ENCODE data around the gene S100A11. TPM values are rescaled to one million over a fixed set of nuclear protein-coding genes. Genes with fewer than 3 reads are reported as not detected.
A peak's percentile ranks its signal among the peaks of the same experiment; 100 is the strongest.

The S100A11 gene
- total RNA-seq, 1 experiment from 2014 or later, result 474 TPM

DNA sequence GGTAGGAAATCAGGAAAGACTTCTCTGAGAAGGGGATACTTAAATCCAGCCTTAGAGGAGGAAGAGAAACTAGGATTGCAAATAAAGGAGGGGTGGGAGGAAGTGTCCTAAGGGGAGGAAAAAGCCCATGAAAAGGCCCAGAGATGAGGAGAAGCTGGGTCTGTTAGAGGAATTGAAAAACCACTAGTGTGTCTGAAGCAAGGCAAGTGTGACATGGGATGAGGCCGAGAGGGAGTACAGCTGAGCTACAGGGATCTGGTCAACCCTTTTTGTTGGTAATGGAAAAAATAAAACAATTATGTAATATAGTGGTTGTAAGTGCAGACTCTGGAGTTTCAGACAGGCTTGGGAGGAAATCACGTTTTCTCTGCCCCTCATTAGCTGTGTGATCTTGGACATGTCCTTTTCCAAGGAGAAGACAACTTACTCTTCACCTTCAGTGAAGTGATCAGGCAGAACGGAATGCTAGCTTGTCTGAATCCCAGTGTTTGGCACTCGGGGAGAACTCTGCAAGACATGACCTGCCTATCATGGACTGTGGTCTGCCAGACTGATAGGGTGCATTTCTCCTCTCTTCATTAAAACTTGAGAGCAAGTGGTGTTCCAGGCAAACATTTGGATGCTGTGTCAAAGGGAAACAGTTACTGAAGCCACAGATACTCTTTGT, 35.7 kb downstream of the S100A11 start:
- no TSS peak for BruUV-seq (replicated peaks)
- no peak for TF ChIP-seq TCF7L2 (IDR thresholded peaks at IDR 0.05; ENCODE audit: low read depth, low read length)
- TF ChIP-seq, protein P1, sequence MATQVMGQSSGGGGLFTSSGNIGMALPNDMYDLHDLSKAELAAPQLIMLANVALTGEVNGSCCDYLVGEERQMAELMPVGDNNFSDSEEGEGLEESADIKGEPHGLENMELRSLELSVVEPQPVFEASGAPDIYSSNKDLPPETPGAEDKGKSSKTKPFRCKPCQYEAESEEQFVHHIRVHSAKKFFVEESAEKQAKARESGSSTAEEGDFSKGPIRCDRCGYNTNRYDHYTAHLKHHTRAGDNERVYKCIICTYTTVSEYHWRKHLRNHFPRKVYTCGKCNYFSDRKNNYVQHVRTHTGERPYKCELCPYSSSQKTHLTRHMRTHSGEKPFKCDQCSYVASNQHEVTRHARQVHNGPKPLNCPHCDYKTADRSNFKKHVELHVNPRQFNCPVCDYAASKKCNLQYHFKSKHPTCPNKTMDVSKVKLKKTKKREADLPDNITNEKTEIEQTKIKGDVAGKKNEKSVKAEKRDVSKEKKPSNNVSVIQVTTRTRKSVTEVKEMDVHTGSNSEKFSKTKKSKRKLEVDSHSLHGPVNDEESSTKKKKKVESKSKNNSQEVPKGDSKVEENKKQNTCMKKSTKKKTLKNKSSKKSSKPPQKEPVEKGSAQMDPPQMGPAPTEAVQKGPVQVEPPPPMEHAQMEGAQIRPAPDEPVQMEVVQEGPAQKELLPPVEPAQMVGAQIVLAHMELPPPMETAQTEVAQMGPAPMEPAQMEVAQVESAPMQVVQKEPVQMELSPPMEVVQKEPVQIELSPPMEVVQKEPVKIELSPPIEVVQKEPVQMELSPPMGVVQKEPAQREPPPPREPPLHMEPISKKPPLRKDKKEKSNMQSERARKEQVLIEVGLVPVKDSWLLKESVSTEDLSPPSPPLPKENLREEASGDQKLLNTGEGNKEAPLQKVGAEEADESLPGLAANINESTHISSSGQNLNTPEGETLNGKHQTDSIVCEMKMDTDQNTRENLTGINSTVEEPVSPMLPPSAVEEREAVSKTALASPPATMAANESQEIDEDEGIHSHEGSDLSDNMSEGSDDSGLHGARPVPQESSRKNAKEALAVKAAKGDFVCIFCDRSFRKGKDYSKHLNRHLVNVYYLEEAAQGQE (IDR thresholded peaks at IDR 0.05; ENCODE audit: insufficient read depth in 1 of 2, low read depth in 2 of 2, low read length in 1 of 2), result no peak
- TF ChIP-seq, protein P2, sequence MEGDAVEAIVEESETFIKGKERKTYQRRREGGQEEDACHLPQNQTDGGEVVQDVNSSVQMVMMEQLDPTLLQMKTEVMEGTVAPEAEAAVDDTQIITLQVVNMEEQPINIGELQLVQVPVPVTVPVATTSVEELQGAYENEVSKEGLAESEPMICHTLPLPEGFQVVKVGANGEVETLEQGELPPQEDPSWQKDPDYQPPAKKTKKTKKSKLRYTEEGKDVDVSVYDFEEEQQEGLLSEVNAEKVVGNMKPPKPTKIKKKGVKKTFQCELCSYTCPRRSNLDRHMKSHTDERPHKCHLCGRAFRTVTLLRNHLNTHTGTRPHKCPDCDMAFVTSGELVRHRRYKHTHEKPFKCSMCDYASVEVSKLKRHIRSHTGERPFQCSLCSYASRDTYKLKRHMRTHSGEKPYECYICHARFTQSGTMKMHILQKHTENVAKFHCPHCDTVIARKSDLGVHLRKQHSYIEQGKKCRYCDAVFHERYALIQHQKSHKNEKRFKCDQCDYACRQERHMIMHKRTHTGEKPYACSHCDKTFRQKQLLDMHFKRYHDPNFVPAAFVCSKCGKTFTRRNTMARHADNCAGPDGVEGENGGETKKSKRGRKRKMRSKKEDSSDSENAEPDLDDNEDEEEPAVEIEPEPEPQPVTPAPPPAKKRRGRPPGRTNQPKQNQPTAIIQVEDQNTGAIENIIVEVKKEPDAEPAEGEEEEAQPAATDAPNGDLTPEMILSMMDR (IDR thresholded peaks at IDR 0.05), result no peak
- TF ChIP-seq SIN3A (IDR thresholded peaks at IDR 0.05; ENCODE audit: borderline replicate concordance, insufficient read depth, low read depth, low read length), result no peak
- no peak for TF ChIP-seq POLR2AphosphoS5 (IDR thresholded peaks at IDR 0.05; ENCODE audit: low read depth, low read length)
- ChIA-PET CTCF (interaction anchor here (0.7 to 3.4 kb wide), 13 partner anchors 11 to 158 kb away, joined by 3 to 35 read pairs (median 4); partner anchors contain the start of gene THEM4), POLR2A (interaction anchor here (0.6 to 1.2 kb wide), 4 partner anchors 8 to 33 kb away, joined by 3 to 17 read pairs (median 4); partner anchors contain the start of gene S100A10)
- in situ Hi-C loops (cut with HindIII; ENCODE audit: low pct_unique_long_range_greater_than_20kb, low sequenced_read_pairs), result no loop called here
- Histone ChIP-seq H3K9me3 (ENCODE audit: control insufficient read depth, insufficient read depth, low read depth, low read length) (no peaks in the 10 kb centered on the region), H3K4me3 (ENCODE audit: low read depth in 2 of 2, low read length in 2 of 2) (no peak overlapping the region), H3K27me3 (ENCODE audit: control insufficient read depth, insufficient read depth, low read length) (no peaks in the 10 kb centered on the region), H3K36me3 (ENCODE audit: control insufficient read depth, insufficient read depth, low read length) (no peaks in the 10 kb centered on the region), H3K27ac (ENCODE audit: low read length) (peak overlapping the region; percentile 89), H3K4me1 (ENCODE audit: control insufficient read depth, insufficient read depth, low read length) (peaks cover 47% of the 10 kb centered on the region)
- peak; percentile 37 for ATAC-seq
- no peak for DNase-seq (ENCODE audit: low read depth, low spot score)
- intact Hi-C loops (cut with micrococcal nuclease; ENCODE audit: unreplicated experiment), result loop anchor here (1.0 kb wide), 2 partner anchors 33 to 67 kb away; no protein-coding TSS in a partner anchor

DNA sequence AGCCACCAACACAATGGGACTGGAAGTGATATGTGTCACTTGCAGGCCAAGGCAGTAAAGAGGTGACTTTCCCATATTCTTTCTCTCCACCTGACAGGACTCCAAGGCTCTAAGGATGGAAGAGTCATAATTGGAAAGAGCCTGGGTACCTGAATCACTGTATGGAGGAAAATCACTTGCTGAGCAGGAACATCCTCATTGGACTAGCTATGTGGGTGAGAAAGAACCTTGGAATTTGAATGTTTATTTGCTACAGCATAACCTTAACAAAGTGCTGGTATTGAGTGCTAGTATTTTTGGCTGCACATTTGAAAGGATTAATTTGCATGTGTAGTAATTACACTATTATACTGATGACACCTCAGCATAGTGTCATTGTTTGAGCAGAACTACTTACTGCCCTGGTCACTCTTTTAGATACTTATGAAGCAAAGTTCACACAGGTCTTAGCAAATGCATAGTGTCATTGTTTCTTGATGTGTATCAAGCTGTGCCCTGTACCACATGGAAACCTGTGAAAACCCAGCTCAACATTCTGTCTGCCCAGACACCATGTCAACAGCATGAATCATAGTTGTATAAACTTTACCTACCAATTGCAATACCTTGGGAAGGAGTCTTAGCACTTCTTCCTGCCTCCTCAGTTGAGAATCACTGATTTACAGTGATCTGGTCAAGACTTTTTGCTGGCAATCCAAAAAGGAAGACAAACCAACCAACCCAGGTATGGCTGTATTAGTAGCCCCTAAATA, 38.0 kb downstream of the S100A11 start:
- H3K9me3 ChIP-seq (ENCODE audit: control insufficient read depth, insufficient read depth, low read depth, low read length), result no peaks in the 10 kb centered on the region
- intact Hi-C loops (cut with micrococcal nuclease; ENCODE audit: unreplicated experiment), result no loop called here
- peak; percentile 19 for ATAC-seq
- H3K27ac ChIP-seq (ENCODE audit: low read length), result peak overlapping the region; percentile 89
- BruUV-seq (replicated peaks), result no TSS peak
- in situ Hi-C loops (cut with HindIII; ENCODE audit: low pct_unique_long_range_greater_than_20kb, low sequenced_read_pairs), result no loop called here
- H3K36me3 ChIP-seq (ENCODE audit: control insufficient read depth, insufficient read depth, low read length), result no peaks in the 10 kb centered on the region
- H3K27me3 ChIP-seq (ENCODE audit: control insufficient read depth, insufficient read depth, low read length), result no peaks in the 10 kb centered on the region
- no peak for DNase-seq (ENCODE audit: low read depth, low spot score)
- no peak overlapping the region for H3K4me3 ChIP-seq (ENCODE audit: low read depth in 2 of 2, low read length in 2 of 2)
- H3K4me1 ChIP-seq (ENCODE audit: control insufficient read depth, insufficient read depth, low read length), result peaks cover 60% of the 10 kb centered on the region
- ChIA-PET CTCF (interaction anchor here (0.5 to 0.8 kb wide), 3 partner anchors 29 to 69 kb away, joined by 3 to 4 read pairs (median 3); no protein-coding TSS in a partner anchor), POLR2A (interaction anchor here (1.1 kb wide), 1 partner anchor 28 kb away, joined by 25 read pairs; no protein-coding TSS in a partner anchor)
- no peak for TF ChIP-seq TCF7L2 (IDR thresholded peaks at IDR 0.05; ENCODE audit: low read depth, low read length)
- TF ChIP-seq, protein P1 (IDR thresholded peaks at IDR 0.05; ENCODE audit: insufficient read depth in 1 of 2, low read depth in 2 of 2, low read length in 1 of 2), result no peak
- TF ChIP-seq POLR2AphosphoS5 (IDR thresholded peaks at IDR 0.05; ENCODE audit: low read depth, low read length), result no peak
- TF ChIP-seq, protein P2 (IDR thresholded peaks at IDR 0.05), result no peak
- no peak for TF ChIP-seq SIN3A (IDR thresholded peaks at IDR 0.05; ENCODE audit: borderline replicate concordance, insufficient read depth, low read depth, low read length)
